Natural killer cell (primary cell): Measurements from ENCODE around the gene KLHDC3. TPM values are rescaled to one million over a fixed set of nuclear protein-coding genes. Genes with fewer than 3 reads are reported as not detected.

Experiments
- ATAC-seq, 3 donors: fragments of 150-1000 bp in 2 of 3; fragments of 200-7000 bp in 1 of 3; cut with Tn5 transposase; 1 replicate in 1 of 3; 2 replicates in 2 of 3; pipeline ENCODE4 v1.10.0; 2021; ENCODE audit warnings: mild to moderate bottlenecking in 2 of 3, moderate library complexity in 2 of 3
- DNase-seq, 2 donors: peaks; one replicate each; pipeline versions ENCODE4 v3.0.0 to v3.0.0-alpha.2; 2013 to 2021; ENCODE audit warnings: mixed read lengths in 1 of 2
- H3K27ac ChIP-seq: one replicate; pipeline ENCODE4 v1.5.1; 2013; ENCODE audit warnings: mild to moderate bottlenecking, low read length
- H3K27me3 ChIP-seq: one replicate; pipeline ENCODE4 v1.6.1; 2013; ENCODE audit warnings: low read length; ENCODE audit not compliant: control insufficient read depth, insufficient read depth
- H3K36me3 ChIP-seq: one replicate; pipeline ENCODE4 v1.6.1; 2013; ENCODE audit warnings: low read length; ENCODE audit not compliant: control insufficient read depth, insufficient read depth
- H3K4me1 ChIP-seq: one replicate; pipeline ENCODE4 v1.6.1; 2013; ENCODE audit warnings: low read length; ENCODE audit not compliant: control insufficient read depth, insufficient read depth
- H3K4me3 ChIP-seq: one replicate; pipeline ENCODE4 v1.5.1; 2013; ENCODE audit warnings: low read length
- H3K9me3 ChIP-seq: one replicate; pipeline ENCODE4 v1.6.1; 2013; ENCODE audit warnings: low read length; ENCODE audit not compliant: control insufficient read depth, insufficient read depth
- H3K27ac Mint-ChIP-seq, 2 donors: one replicate each; pipeline ENCODE4 v1.8.0; 2022; ENCODE audit warnings: mild to moderate bottlenecking in 2 of 2, mixed read lengths in 2 of 2, moderate library complexity in 1 of 2
- H3K27me3 Mint-ChIP-seq, 2 donors: one replicate each; pipeline ENCODE4 v1.8.0; 2022; ENCODE audit warnings: low read depth in 2 of 2, mixed read lengths in 2 of 2
- H3K36me3 Mint-ChIP-seq: one replicate; pipeline ENCODE4 v1.8.0; 2022; ENCODE audit warnings: mixed read lengths
- H3K4me1 Mint-ChIP-seq, 2 donors: one replicate each; pipeline ENCODE4 v1.8.0; 2022; ENCODE audit warnings: mixed read lengths in 2 of 2
- H3K4me3 Mint-ChIP-seq: one replicate; pipeline ENCODE4 v1.8.0; 2022; ENCODE audit warnings: mild to moderate bottlenecking, moderate library complexity, mixed read lengths
- H3K9me3 Mint-ChIP-seq, 2 donors: one replicate each; pipeline ENCODE4 v1.8.0; 2022; ENCODE audit warnings: mixed read lengths in 2 of 2
- WGBS: methylation state at CpG from one replicate; pipeline ENCODE4 v1.1.7; 2013; ENCODE audit warnings: missing lambda C conversion rate; ENCODE audit not compliant: insufficient coverage; 5-methylcytosine and 5-hydroxymethylcytosine counted together
- intact Hi-C: fragments of 100-400 bp; cut with micrococcal nuclease; formaldehyde crosslinking; loops from one replicate; pipeline ENCODE4 v1.14.2; 2022
- total RNA-seq, 4 donors: library from RNA; stranded (reverse); fragments of 120-200 nt in 1 of 4; gene quantifications; one replicate each; pipeline versions ENCODE4 v1.2.3 to v1.2.4, GENCODE V29; 2013 to 2022
- TF ChIP-seq, protein P1 (sequence below): fragments of 200-600 bp; IDR thresholded peaks from one replicate; pipeline ENCODE4 v1.8.0; 2022; ENCODE audit warnings: antibody characterized with exemption

The KLHDC3 gene
- total RNA-seq, 3 donors from 2014 or later (not counting 1 experiment from before 2014, with no cell fraction given): 52.7 to 60.9 (median 53.7) TPM

DNA sequence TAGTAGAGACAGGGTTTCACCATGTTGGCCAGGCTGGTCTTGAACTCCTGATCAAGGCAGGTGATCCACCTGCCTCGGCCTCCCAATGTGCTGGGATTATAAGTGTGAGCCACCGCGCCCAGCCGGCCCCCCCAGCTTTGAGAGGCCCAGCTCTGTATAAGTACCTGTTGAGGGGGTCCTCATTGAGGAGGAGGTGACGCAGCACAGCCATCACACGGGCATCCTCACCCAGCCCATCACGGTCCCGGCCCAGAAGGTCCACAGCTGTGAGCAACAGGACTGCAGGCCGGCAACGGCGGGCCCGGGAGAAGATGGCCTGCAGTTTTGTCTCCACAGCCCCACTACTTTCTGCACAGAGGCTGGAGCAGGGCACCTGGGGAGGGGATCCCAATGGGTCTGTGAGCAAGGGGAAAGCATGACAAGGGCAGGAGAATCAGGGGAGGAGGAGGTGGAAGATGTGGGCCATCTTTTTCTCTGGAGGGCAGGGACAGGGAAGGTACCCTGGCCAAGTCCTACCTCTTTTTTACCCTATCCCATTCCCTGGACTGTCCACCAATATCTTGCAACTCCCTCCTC lies 45.8 kb upstream of the KLHDC3 start:
- H3K27ac ChIP-seq: no peak overlapping the region
- no peaks in the 10 kb centered on the region for H3K9me3 ChIP-seq
- TF ChIP-seq, protein P1, sequence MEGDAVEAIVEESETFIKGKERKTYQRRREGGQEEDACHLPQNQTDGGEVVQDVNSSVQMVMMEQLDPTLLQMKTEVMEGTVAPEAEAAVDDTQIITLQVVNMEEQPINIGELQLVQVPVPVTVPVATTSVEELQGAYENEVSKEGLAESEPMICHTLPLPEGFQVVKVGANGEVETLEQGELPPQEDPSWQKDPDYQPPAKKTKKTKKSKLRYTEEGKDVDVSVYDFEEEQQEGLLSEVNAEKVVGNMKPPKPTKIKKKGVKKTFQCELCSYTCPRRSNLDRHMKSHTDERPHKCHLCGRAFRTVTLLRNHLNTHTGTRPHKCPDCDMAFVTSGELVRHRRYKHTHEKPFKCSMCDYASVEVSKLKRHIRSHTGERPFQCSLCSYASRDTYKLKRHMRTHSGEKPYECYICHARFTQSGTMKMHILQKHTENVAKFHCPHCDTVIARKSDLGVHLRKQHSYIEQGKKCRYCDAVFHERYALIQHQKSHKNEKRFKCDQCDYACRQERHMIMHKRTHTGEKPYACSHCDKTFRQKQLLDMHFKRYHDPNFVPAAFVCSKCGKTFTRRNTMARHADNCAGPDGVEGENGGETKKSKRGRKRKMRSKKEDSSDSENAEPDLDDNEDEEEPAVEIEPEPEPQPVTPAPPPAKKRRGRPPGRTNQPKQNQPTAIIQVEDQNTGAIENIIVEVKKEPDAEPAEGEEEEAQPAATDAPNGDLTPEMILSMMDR: no peak
- peaks cover 33% of the 10 kb centered on the region for H3K36me3 ChIP-seq
- 97% methylated on average over 12 of the region's 12 CpGs for WGBS
- Mint-ChIP-seq H3K36me3 (no peaks in the 10 kb centered on the region), H3K9me3 (no peaks in the 10 kb centered on the region), H3K4me3 (no peak overlapping the region), H3K27me3 (no peaks in the 10 kb centered on the region), H3K27ac (no peak overlapping the region), H3K4me1 (peaks cover 0 to 4% of the 10 kb centered on the region in 2 donors)
- no peak overlapping the region for H3K4me3 ChIP-seq
- ATAC-seq (no peak), DNase-seq (no peak)
- H3K27me3 ChIP-seq: no peaks in the 10 kb centered on the region
- intact Hi-C loops: no loop called here
- no peaks in the 10 kb centered on the region for H3K4me1 ChIP-seq

DNA sequence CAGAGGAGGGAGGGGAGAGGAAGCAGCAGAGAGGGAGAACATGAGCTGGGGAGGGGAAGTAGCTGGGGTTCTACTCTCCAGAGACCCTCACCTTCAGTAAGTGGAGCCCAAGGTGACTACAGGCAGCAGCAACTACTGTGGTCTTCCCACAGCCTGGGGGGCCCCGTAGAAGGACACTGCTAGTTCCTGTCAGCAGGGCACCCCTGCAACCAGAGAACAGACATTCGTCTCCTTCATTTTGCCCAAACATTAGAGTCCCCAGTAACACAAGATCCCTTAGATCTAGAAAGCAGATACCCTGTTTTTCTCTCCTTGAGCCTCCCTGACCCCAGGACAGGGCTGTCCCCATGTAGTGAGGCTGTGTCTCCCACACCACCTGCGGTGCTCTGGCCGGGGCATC lies 45.3 kb upstream of the KLHDC3 start:
- peaks cover 0 to 4% of the 10 kb centered on the region in 2 donors for H3K4me1 Mint-ChIP-seq
- ATAC-seq (no peak), DNase-seq (no peak)
- H3K4me3 ChIP-seq: no peak overlapping the region
- intact Hi-C loops: no loop called here
- H3K36me3 Mint-ChIP-seq: no peaks in the 10 kb centered on the region
- no peaks in the 10 kb centered on the region for H3K9me3 ChIP-seq
- TF ChIP-seq, protein P1: no peak
- H3K4me3 Mint-ChIP-seq: no peak overlapping the region
- no peaks in the 10 kb centered on the region for H3K9me3 Mint-ChIP-seq
- H3K36me3 ChIP-seq: peaks cover 33% of the 10 kb centered on the region
- no peaks in the 10 kb centered on the region for H3K27me3 ChIP-seq
- no peaks in the 10 kb centered on the region for H3K4me1 ChIP-seq
- 97% methylated on average over 4 of the region's 4 CpGs for WGBS
- H3K27ac ChIP-seq: no peak overlapping the region
- no peaks in the 10 kb centered on the region for H3K27me3 Mint-ChIP-seq
- H3K27ac Mint-ChIP-seq: no peak overlapping the region

DNA sequence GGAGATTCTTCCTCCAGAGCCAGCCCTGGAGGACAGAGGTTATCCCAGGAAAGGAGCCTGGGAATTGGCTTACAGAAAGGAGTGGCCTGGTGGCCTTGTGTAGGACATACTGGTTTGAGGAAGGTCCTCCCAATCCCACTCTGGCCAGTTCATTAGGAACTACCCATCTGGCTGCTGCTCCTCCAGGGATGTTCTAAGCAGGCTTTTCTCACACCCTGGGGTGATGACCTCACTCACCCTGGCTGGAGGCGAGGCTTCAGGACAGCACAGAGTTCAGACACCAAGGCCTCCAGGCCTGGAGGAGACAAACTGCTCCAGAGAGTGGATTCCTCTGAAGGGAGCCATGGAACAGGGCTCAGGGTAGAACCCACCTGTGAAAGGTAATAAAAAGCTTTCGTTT lies 44.6 kb upstream of the KLHDC3 start:
- Histone ChIP-seq H3K4me3 (no peak overlapping the region), H3K27ac (no peak overlapping the region), H3K36me3 (peaks cover 29% of the 10 kb centered on the region), H3K27me3 (no peaks in the 10 kb centered on the region), H3K4me1 (no peaks in the 10 kb centered on the region), H3K9me3 (no peaks in the 10 kb centered on the region)
- Mint-ChIP-seq H3K4me1 (peaks cover 0 to 4% of the 10 kb centered on the region in 2 donors), H3K27ac (no peak overlapping the region), H3K27me3 (no peaks in the 10 kb centered on the region), H3K36me3 (no peaks in the 10 kb centered on the region), H3K9me3 (no peaks in the 10 kb centered on the region), H3K4me3 (no peak overlapping the region)
- 92% methylated on average over 2 of the region's 2 CpGs for WGBS
- TF ChIP-seq, protein P1: no peak
- intact Hi-C loops: no loop called here
- no peak for ATAC-seq
- no peak for DNase-seq

DNA sequence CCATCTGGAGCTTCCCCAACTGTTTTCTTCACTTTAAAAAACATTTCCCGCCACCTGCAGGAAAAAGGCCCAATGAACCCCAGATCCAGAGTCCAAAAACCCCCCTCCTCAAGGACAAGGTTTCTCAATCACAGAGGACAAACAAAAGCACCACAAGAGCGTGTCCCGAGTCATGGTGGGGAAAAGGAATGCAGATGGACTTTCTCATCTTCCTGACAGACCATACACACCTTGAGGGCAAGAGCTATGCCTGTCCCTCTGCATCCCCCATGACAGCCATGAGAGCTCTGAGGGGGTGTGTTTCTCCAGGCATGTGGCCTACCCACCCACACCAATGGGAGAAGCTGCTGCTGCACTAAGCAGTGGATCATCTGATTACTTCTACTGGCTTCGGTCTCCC lies 44.1 kb upstream of the KLHDC3 start:
- TF ChIP-seq, protein P1: no peak
- no peaks in the 10 kb centered on the region for H3K9me3 Mint-ChIP-seq
- Histone ChIP-seq H3K4me3 (no peak overlapping the region), H3K9me3 (no peaks in the 10 kb centered on the region), H3K27me3 (no peaks in the 10 kb centered on the region), H3K36me3 (peaks cover 25% of the 10 kb centered on the region), H3K27ac (no peak overlapping the region), H3K4me1 (no peaks in the 10 kb centered on the region)
- DNase-seq: no peak
- no peaks in the 10 kb centered on the region for H3K27me3 Mint-ChIP-seq
- H3K4me1 Mint-ChIP-seq: peaks cover 0 to 4% of the 10 kb centered on the region in 2 donors
- H3K36me3 Mint-ChIP-seq: no peaks in the 10 kb centered on the region
- intact Hi-C loops: no loop called here
- no peak for ATAC-seq
- WGBS: 97% methylated on average over 4 of the region's 4 CpGs
- no peak overlapping the region for H3K4me3 Mint-ChIP-seq
- H3K27ac Mint-ChIP-seq: no peak overlapping the region
